ENCODE data around the gene SPARCL1.

The SPARCL1 gene

GRCh38 chr4:87531621-87532020 is 2.4 kb upstream of the SPARCL1 start (continued):
- no peak for TF ChIP-seq POU6F1 (CRISPR knock-in tag; IDR thresholded peaks at IDR 0.05; ENCODE audit: borderline replicate concordance, low read depth)

- ATAC-seq, result no peak
- TF ChIP-seq ZNF565 (CRISPR knock-in tag; conservative IDR thresholded peaks at IDR 0.05; ENCODE audit: low read depth), result no peak
- no peak for TF ChIP-seq POU6F1 (CRISPR knock-in tag; IDR thresholded peaks at IDR 0.05; ENCODE audit: borderline replicate concordance, low read depth)
- no peak for TF ChIP-seq CSDC2 (CRISPR knock-in tag; IDR thresholded peaks at IDR 0.05)
- TF ChIP-seq BACH2 (CRISPR knock-in tag; IDR thresholded peaks at IDR 0.05; ENCODE audit: borderline replicate concordance), result no peak
- TF ChIP-seq PATZ1 (CRISPR knock-in tag; IDR thresholded peaks at IDR 0.05; ENCODE audit: borderline replicate concordance), result no peak
- no peak for TF ChIP-seq TOX (CRISPR knock-in tag; IDR thresholded peaks at IDR 0.05; ENCODE audit: borderline replicate concordance)
- no peak for TF ChIP-seq CSRNP3 (CRISPR knock-in tag; IDR thresholded peaks at IDR 0.05)
- TF ChIP-seq CREB5 (CRISPR knock-in tag; IDR thresholded peaks at IDR 0.05; ENCODE audit: low read depth), result no peak
- TF ChIP-seq TCF4 (CRISPR knock-in tag; IDR thresholded peaks at IDR 0.05; ENCODE audit: borderline replicate concordance), result no peak
- TF ChIP-seq OSR1 (CRISPR knock-in tag; IDR thresholded peaks at IDR 0.05), result no peak
- no peak for TF ChIP-seq ZNF8 (CRISPR knock-in tag; IDR thresholded peaks at IDR 0.05)
- no peak for TF ChIP-seq ZFP3 (CRISPR knock-in tag; IDR thresholded peaks at IDR 0.05)
These were observed 1.7 kb upstream of the SPARCL1 start for GRCh38 chr4:87530868-87531267.

GRCh38 chr4:87530229-87530628 is 1.1 kb upstream of the SPARCL1 start:
- no peak for ATAC-seq

More at GRCh38 chr4:87530229-87530628, 1.1 kb upstream of the SPARCL1 start:
- TF ChIP-seq ZFP30 (CRISPR knock-in tag; IDR thresholded peaks at IDR 0.05), result no peak
- TF ChIP-seq ISL1 (CRISPR knock-in tag; IDR thresholded peaks at IDR 0.05), result no peak
- no peak for TF ChIP-seq ESRRG (CRISPR knock-in tag; IDR thresholded peaks at IDR 0.05)
- no peak for TF ChIP-seq ZNF565 (CRISPR knock-in tag; conservative IDR thresholded peaks at IDR 0.05; ENCODE audit: low read depth)
- no peak for TF ChIP-seq TSHZ2 (CRISPR knock-in tag; IDR thresholded peaks at IDR 0.05)
- no peak for TF ChIP-seq ZC3H10 (CRISPR knock-in tag; IDR thresholded peaks at IDR 0.05)
- no peak for TF ChIP-seq ZNF8 (CRISPR knock-in tag; IDR thresholded peaks at IDR 0.05)
- no peak for TF ChIP-seq TOX (CRISPR knock-in tag; IDR thresholded peaks at IDR 0.05; ENCODE audit: borderline replicate concordance)
- no peak for TF ChIP-seq CSDC2 (CRISPR knock-in tag; IDR thresholded peaks at IDR 0.05)
- no peak for TF ChIP-seq PATZ1 (CRISPR knock-in tag; IDR thresholded peaks at IDR 0.05; ENCODE audit: borderline replicate concordance)
- TF ChIP-seq SNAI2 (CRISPR knock-in tag; IDR thresholded peaks at IDR 0.05), result no peak

Data from SK-N-SH treated with all-trans-retinoic acid at 6 μM for 48 hours (cell line).